Measurements from ENCODE around the gene XIRP1.

The XIRP1 gene

GRCh38 chr3:39207361-39208186 lies 15.2 kb upstream of the XIRP1 start:
- no peak for DNase-seq

GRCh38 chr3:39205919-39206516 lies 13.6 kb upstream of the XIRP1 start:
- no peak for DNase-seq

GRCh38 chr3:39205131-39205530 lies 12.7 kb upstream of the XIRP1 start:
- DNase-seq: no peak

- DNase-seq: no peak
These were observed 11.5 kb upstream of the XIRP1 start for GRCh38 chr3:39203860-39204259.

GRCh38 chr3:39203402-39203801 lies 11.0 kb upstream of the XIRP1 start:
- no peak for DNase-seq

- DNase-seq: no peak
These were observed 9.7 kb upstream of the XIRP1 start for GRCh38 chr3:39202094-39202493.

GRCh38 chr3:39196671-39197356 lies 4.4 kb upstream of the XIRP1 start:
- DNase-seq: no peak

GRCh38 chr3:39196034-39196433 lies 3.6 kb upstream of the XIRP1 start:
- no peak for DNase-seq

GRCh38 chr3:39193391-39193790 lies 996 bp upstream of the XIRP1 start:
- DNase-seq: peak; percentile 61

GRCh38 chr3:39191773-39192172 lies 622 bp downstream of the XIRP1 start:
- no peak for DNase-seq

- peak; percentile 14 for DNase-seq
These were observed 1.3 kb downstream of the XIRP1 start for GRCh38 chr3:39191111-39191510.

- no peak for DNase-seq
These were observed 1.9 kb downstream of the XIRP1 start for GRCh38 chr3:39190281-39191025.

- DNase-seq: peak; percentile 66
These were observed 2.5 kb downstream of the XIRP1 start for GRCh38 chr3:39189959-39190269.

GRCh38 chr3:39189150-39189958 lies 3.0 kb downstream of the XIRP1 start:
- DNase-seq: no peak

GRCh38 chr3:39188271-39189149 lies 3.9 kb downstream of the XIRP1 start:
- no peak for DNase-seq

GRCh38 chr3:39187372-39188155 lies 4.8 kb downstream of the XIRP1 start:
- DNase-seq: no peak

- no peak for DNase-seq
These were observed 5.7 kb downstream of the XIRP1 start for GRCh38 chr3:39186692-39187151.

GRCh38 chr3:39185959-39186691 lies 6.3 kb downstream of the XIRP1 start:
- DNase-seq: no peak

- DNase-seq: no peak
These were observed 7.0 kb downstream of the XIRP1 start for GRCh38 chr3:39185326-39185958.

GRCh38 chr3:39184968-39185285 lies 7.5 kb downstream of the XIRP1 start:
- DNase-seq: no peak
